Endodermal cell (in vitro differentiated cells): ENCODE data around the gene RAB26. TPM values are rescaled to one million over a fixed set of nuclear protein-coding genes. Genes with fewer than 3 reads are reported as not detected.

ENCODE experiments used
- DNase-seq: peaks from one replicate; pipeline ENCODE4 v3.0.0-alpha.2; 2017
- H3K27ac ChIP-seq: 2 replicates; pipeline ENCODE4 v1.5.1; 2013; ENCODE audit warnings: mild to moderate bottlenecking, low read depth, low read length, moderate library complexity
- H3K27me3 ChIP-seq: 2 replicates; pipeline ENCODE4 v1.6.1; 2013; ENCODE audit warnings: mild to moderate bottlenecking, low read length, moderate library complexity; ENCODE audit not compliant: insufficient read depth, control insufficient read depth, poor library complexity, severe bottlenecking
- H3K36me3 ChIP-seq: 2 replicates; pipeline ENCODE4 v1.7.0; 2013; ENCODE audit warnings: mild to moderate bottlenecking, low read length, moderate library complexity; ENCODE audit not compliant: control insufficient read depth, insufficient read depth
- H3K4me1 ChIP-seq: one replicate; pipeline ENCODE4 v1.7.0; 2013; ENCODE audit warnings: low read length; ENCODE audit not compliant: control insufficient read depth, insufficient read depth
- H3K4me3 ChIP-seq: 2 replicates; pipeline ENCODE4 v1.5.1; 2013; ENCODE audit warnings: mild to moderate bottlenecking, low read length, moderate library complexity
- H3K9ac ChIP-seq: 2 replicates; pipeline ENCODE4 v1.6.1; 2013; ENCODE audit warnings: mild to moderate bottlenecking, low read length, moderate library complexity; ENCODE audit not compliant: poor library complexity, severe bottlenecking; ENCODE audit errors: extremely low read depth
- H3K9me3 ChIP-seq: 2 replicates; pipeline ENCODE4 v1.6.1; 2013; ENCODE audit warnings: mild to moderate bottlenecking, low read length, moderate library complexity; ENCODE audit not compliant: control insufficient read depth
- H3K27ac Mint-ChIP-seq: 2 replicates; pipeline ENCODE4 v1.8.0; 2020; ENCODE audit warnings: mixed read lengths
- H3K27me3 Mint-ChIP-seq: 2 replicates; pipeline ENCODE4 v1.8.0; 2021; ENCODE audit warnings: mild to moderate bottlenecking, mixed read lengths; ENCODE audit not compliant: insufficient read depth
- H3K36me3 Mint-ChIP-seq: 2 replicates; pipeline ENCODE4 v1.8.0; 2020; ENCODE audit warnings: low read depth, mixed read lengths
- H3K4me1 Mint-ChIP-seq: 2 replicates; pipeline ENCODE4 v1.8.0; 2020; ENCODE audit warnings: mixed read lengths
- H3K4me3 Mint-ChIP-seq: 2 replicates; pipeline ENCODE4 v1.8.0; 2020; ENCODE audit warnings: mild to moderate bottlenecking, moderate library complexity, mixed read lengths
- H3K9me3 Mint-ChIP-seq: 2 replicates; pipeline ENCODE4 v1.8.0; 2020; ENCODE audit warnings: mild to moderate bottlenecking, mixed read lengths
- WGBS, 2 experiments: methylation state at CpG; one replicate each; pipeline versions ENCODE4 v1.1.5 to v1.1.7; 2013; ENCODE audit warnings: missing lambda C conversion rate in 2 of 2, mixed read lengths in 1 of 2; ENCODE audit not compliant: insufficient coverage in 1 of 2, insufficient read length in 1 of 2; 5-methylcytosine and 5-hydroxymethylcytosine counted together
- total RNA-seq, 2 donors: library from RNA; stranded (reverse); fragmentation: NEBNext Ultra II Directional in 1 of 2; extraction: Animal tissue kit (Norgen Biotek cat#: 25700) in 1 of 2; gene quantifications; 2 replicates in 1 of 2; 3 replicates in 1 of 2; pipeline ENCODE4 v1.2.1, GENCODE V29; 2021
- TF ChIP-seq, protein P1 (sequence below): fragments of 200-600 bp; sonication (generic); conservative IDR thresholded peaks from 2 replicates; pipeline ENCODE4 v1.5.0; 2021; ENCODE audit warnings: antibody characterized with exemption, mild to moderate bottlenecking

Gene RAB26
- total RNA-seq, 2 donors from 2014 or later = 3.2 to 4.9 TPM

DNA sequence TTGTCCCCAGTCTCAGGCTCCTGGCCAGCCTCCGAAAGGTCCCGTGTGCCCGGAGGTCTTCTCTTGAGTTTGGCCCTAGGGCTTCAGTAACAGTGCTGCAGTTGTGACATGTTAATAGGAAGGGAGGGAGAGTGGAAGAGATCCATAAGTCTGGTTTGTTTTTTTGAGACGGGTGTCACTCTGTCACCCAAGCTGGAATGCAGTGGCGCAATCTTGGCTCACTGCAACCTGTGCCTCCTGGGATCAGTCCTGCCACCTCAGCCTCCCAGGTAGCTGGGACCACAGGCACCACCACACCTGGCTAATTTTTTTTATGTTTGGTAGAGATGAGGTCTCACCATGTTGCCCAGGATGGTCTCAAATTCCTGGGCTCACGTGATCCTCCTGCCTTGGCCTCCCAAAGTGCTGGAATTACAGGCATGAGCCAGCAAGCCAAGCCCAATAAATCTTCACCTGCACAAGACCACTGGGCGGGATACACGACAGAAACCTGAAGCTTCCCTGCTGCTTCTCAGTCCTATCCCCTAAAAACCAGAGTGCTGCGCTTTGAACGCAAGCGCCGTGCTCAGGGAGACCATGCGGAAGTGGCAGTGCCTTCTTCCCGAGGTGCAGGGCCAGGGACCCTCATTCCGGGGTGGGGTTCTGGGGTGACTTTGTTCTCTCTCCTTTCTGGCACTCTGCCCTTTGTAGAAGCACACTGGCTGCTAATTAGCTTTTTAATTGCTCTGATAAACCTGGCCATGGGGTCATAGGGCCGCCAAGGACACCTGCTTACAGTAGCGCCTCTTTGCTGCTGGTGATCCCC lies 18.0 kb downstream of the RAB26 start:
- TF ChIP-seq, protein P1, sequence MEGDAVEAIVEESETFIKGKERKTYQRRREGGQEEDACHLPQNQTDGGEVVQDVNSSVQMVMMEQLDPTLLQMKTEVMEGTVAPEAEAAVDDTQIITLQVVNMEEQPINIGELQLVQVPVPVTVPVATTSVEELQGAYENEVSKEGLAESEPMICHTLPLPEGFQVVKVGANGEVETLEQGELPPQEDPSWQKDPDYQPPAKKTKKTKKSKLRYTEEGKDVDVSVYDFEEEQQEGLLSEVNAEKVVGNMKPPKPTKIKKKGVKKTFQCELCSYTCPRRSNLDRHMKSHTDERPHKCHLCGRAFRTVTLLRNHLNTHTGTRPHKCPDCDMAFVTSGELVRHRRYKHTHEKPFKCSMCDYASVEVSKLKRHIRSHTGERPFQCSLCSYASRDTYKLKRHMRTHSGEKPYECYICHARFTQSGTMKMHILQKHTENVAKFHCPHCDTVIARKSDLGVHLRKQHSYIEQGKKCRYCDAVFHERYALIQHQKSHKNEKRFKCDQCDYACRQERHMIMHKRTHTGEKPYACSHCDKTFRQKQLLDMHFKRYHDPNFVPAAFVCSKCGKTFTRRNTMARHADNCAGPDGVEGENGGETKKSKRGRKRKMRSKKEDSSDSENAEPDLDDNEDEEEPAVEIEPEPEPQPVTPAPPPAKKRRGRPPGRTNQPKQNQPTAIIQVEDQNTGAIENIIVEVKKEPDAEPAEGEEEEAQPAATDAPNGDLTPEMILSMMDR = no peak
- no peaks in the 10 kb centered on the region for H3K9me3 ChIP-seq
- H3K9ac ChIP-seq = no peak overlapping the region
- H3K9me3 Mint-ChIP-seq = no peaks in the 10 kb centered on the region
- DNase-seq = no peak
- WGBS, 2 experiments = 95 to 98% methylated on average over 12 to 17 of the region's 17 CpGs
- no peaks in the 10 kb centered on the region for H3K4me1 ChIP-seq
- H3K36me3 Mint-ChIP-seq = peaks cover 20% of the 10 kb centered on the region
- peaks cover 10% of the 10 kb centered on the region for H3K36me3 ChIP-seq
- no peaks in the 10 kb centered on the region for H3K27me3 Mint-ChIP-seq
- no peak overlapping the region for H3K4me3 Mint-ChIP-seq
- no peak overlapping the region for H3K27ac ChIP-seq
- no peaks in the 10 kb centered on the region for H3K27me3 ChIP-seq
- H3K4me3 ChIP-seq = no peak overlapping the region
- peak overlapping the region; percentile 58 for H3K27ac Mint-ChIP-seq
- no peaks in the 10 kb centered on the region for H3K4me1 Mint-ChIP-seq

DNA sequence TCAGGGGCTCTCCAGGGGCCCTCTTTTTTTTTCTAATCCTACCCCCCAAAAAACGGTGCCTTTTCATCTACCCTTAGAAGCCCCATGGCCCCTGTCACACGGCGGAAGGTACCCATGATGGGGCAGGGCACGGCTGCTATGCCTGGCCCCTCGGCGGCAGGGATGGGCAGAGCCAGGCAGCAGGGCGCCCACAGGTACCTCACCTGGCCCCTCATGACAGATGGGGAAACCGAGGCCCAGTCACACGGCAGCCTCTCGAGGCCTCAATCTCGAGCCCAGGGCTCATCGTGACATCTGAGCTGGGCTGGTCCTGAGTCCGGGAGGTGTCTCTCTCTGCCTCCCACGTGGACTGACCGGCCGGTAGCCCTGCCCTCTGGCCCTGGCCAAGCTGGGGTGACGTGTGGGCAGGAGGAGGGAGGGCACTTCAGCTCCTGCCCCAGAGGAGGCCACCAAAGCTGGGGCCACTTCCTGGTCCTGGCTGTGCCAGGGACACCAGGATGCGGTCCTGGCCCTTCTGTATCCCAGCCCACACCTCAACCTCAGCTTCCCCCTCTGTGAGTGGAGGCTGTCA lies 18.7 kb downstream of the RAB26 start:
- Mint-ChIP-seq H3K27ac (no peak overlapping the region), H3K9me3 (no peaks in the 10 kb centered on the region), H3K36me3 (peaks cover 24% of the 10 kb centered on the region), H3K4me1 (no peaks in the 10 kb centered on the region), H3K4me3 (no peak overlapping the region), H3K27me3 (no peaks in the 10 kb centered on the region)
- Histone ChIP-seq H3K27ac (no peak overlapping the region), H3K9ac (no peak overlapping the region), H3K27me3 (no peaks in the 10 kb centered on the region), H3K4me1 (no peaks in the 10 kb centered on the region), H3K9me3 (no peaks in the 10 kb centered on the region), H3K36me3 (peaks cover 14% of the 10 kb centered on the region), H3K4me3 (no peak overlapping the region)
- WGBS, 2 experiments = 93 to 99% methylated on average over 12 to 18 of the region's 18 CpGs
- DNase-seq = no peak
- TF ChIP-seq, protein P1 = no peak

DNA sequence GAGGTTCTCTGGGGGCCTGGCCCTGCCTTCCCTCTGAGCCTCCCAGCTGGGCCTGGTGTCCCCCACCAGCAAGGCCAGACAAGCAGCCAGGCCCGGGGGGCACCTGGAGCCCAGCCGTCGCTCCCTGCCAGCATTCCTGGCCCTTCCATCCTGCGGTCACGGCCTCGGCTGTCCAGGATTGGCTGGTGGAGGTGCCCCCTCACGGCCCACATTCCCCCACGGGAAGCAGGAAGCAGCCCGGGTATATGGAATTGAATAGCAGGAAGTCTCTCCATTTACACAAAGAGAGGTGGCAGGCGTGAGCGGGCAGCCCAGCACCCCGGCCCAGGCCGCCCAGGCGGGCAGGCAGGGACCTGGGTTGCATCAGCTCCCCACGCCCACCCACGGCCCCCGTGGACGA lies 21.7 kb downstream of the RAB26 start:
- no peaks in the 10 kb centered on the region for H3K4me1 Mint-ChIP-seq
- peaks cover 36% of the 10 kb centered on the region for H3K36me3 Mint-ChIP-seq
- H3K36me3 ChIP-seq = peaks cover 19% of the 10 kb centered on the region
- no peaks in the 10 kb centered on the region for H3K27me3 ChIP-seq
- H3K9me3 ChIP-seq = no peaks in the 10 kb centered on the region
- no peak overlapping the region for H3K4me3 Mint-ChIP-seq
- no peak for DNase-seq
- H3K27ac Mint-ChIP-seq = no peak overlapping the region
- H3K9ac ChIP-seq = no peak overlapping the region
- H3K4me3 ChIP-seq = no peak overlapping the region
- H3K27ac ChIP-seq = no peak overlapping the region
- H3K9me3 Mint-ChIP-seq = no peaks in the 10 kb centered on the region
- WGBS, 2 experiments = 95 to 99% methylated on average over 12 to 18 of the region's 18 CpGs
- H3K4me1 ChIP-seq = no peaks in the 10 kb centered on the region
- TF ChIP-seq, protein P1 = no peak
- H3K27me3 Mint-ChIP-seq = no peaks in the 10 kb centered on the region
